Measurements from ENCODE around the gene SYCE1L. TPM values are rescaled to one million over a fixed set of nuclear protein-coding genes. Genes with fewer than 3 reads are reported as not detected.

Gene SYCE1L
- total RNA-seq, 1 donor from 2014 or later = 20.0 TPM

DNA sequence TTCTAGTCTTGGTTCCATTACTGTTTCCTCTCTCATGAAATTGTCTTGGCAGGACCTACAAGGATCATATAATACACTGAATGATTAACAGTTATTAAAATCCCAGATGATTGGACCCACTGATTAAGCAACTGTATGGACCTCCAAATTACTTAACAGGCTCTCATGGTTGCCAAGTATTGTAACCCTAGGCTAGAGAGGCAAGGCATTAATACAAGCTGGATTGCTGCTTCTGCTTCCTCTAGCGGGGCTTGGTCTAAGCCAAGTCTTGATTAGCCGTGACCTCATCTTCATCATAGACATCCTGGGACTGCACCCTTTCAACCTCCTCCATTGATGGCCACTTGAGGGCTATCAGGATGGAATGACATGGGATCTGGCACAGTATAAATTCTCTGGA is 46.9 kb downstream of the SYCE1L start:
- no peak overlapping the region for H3K27ac Mint-ChIP-seq

GRCh38 chr16:77250400-77250799 is 51.2 kb downstream of the SYCE1L start:
- H3K4me3 Mint-ChIP-seq = no peak overlapping the region
- no peaks in the 10 kb centered on the region for H3K27me3 Mint-ChIP-seq
- no peak overlapping the region for H3K27ac Mint-ChIP-seq
- DNase-seq (ENCODE audit: extremely low spot score, unreplicated experiment) = no peak
- no peaks in the 10 kb centered on the region for H3K36me3 Mint-ChIP-seq
- H3K9me3 Mint-ChIP-seq = peaks cover 4% of the 10 kb centered on the region
- TF ChIP-seq CTCF (conservative IDR thresholded peaks at IDR 0.05) = no peak
- H3K4me1 Mint-ChIP-seq (ENCODE audit: unreplicated experiment) = no peaks in the 10 kb centered on the region

More for the DNA sequence above, 46.9 kb downstream of the SYCE1L start:
- H3K4me1 Mint-ChIP-seq (ENCODE audit: unreplicated experiment) = no peaks in the 10 kb centered on the region
- no peak overlapping the region for H3K4me3 Mint-ChIP-seq
- H3K36me3 Mint-ChIP-seq = no peaks in the 10 kb centered on the region
- no peaks in the 10 kb centered on the region for H3K27me3 Mint-ChIP-seq
- DNase-seq (ENCODE audit: extremely low spot score, unreplicated experiment) = no peak
- peaks cover 6% of the 10 kb centered on the region for H3K9me3 Mint-ChIP-seq
- TF ChIP-seq CTCF (conservative IDR thresholded peaks at IDR 0.05) = no peak

Other genes with a start within 250 kb of the SYCE1L start
- 41.6 and 48.7 TPM in 2 replicates for gene MON1B, start 8.2 kb upstream of the SYCE1L start, total RNA-seq (ENCODE audit: low replicate concordance)
- gene ADAMTS18, start 235.6 kb downstream of the SYCE1L start, total RNA-seq (ENCODE audit: low replicate concordance) = 5.5 and 7.9 TPM in 2 replicates